CD4-positive, alpha-beta T cell (primary cell): ENCODE data around the gene VSTM2B. TPM values are rescaled to one million over a fixed set of nuclear protein-coding genes. Genes with fewer than 3 reads are reported as not detected.

Experiments
- ATAC-seq: fragments of 200-7000 bp; cut with Tn5 transposase; one replicate; pipeline ENCODE4 v1.10.0; 2022; ENCODE audit warnings: mild to moderate bottlenecking; ENCODE audit not compliant: poor library complexity
- CTCF ChIA-PET: fragments of 350-600 bp; sonication (Branson Sonifier 250); formaldehyde crosslinking; loops from one replicate; lab custom pipeline; 2021; ENCODE audit warnings: antibody characterized with exemption, inconsistent platforms; lab: Charles Lee
- POLR2A ChIA-PET: fragments of 350-600 bp; sonication (Branson Sonifier 250); formaldehyde crosslinking; loops from one replicate; lab custom pipeline; 2021; ENCODE audit warnings: antibody characterized with exemption, inconsistent platforms; lab: Charles Lee
- DNase-seq, 14 experiments: peaks; one replicate each; pipeline ENCODE4 v3.0.0-alpha.2; 2013 to 2020; ENCODE audit warnings: mixed read lengths in 2 of 14
- H3K27ac ChIP-seq, 2 donors: one replicate each; pipeline versions ENCODE4 v1.5.1 to v1.7.0; 2013; ENCODE audit warnings: low read length in 2 of 2, low read depth in 1 of 2, mild to moderate bottlenecking in 1 of 2
- H3K27me3 ChIP-seq, 2 experiments: 1 replicate in 1 of 2; 2 replicates in 1 of 2; pipeline versions ENCODE4 v1.6.1 to v1.7.0; 2013; ENCODE audit warnings: low read length in 2 of 2, control low read depth in 1 of 2, mild to moderate bottlenecking in 1 of 2, moderate library complexity in 1 of 2; ENCODE audit not compliant: insufficient read depth in 2 of 2, control insufficient read depth in 1 of 2
- H3K36me3 ChIP-seq: one replicate; pipeline ENCODE4 v1.6.1; 2013; ENCODE audit warnings: low read length, control low read depth; ENCODE audit not compliant: insufficient read depth
- H3K4me1 ChIP-seq: one replicate; pipeline ENCODE4 v1.6.1; 2013; ENCODE audit warnings: low read length, control low read depth; ENCODE audit not compliant: insufficient read depth
- H3K4me3 ChIP-seq: one replicate; pipeline ENCODE4 v1.5.1; 2013; ENCODE audit warnings: mild to moderate bottlenecking, low read length, moderate library complexity
- H3K9me3 ChIP-seq, 2 experiments: 1 replicate in 1 of 2; 2 replicates in 1 of 2; pipeline versions ENCODE4 v1.6.1 to v1.7.0; 2013; ENCODE audit warnings: low read length in 2 of 2, mild to moderate bottlenecking in 2 of 2, control low read depth in 1 of 2, moderate library complexity in 1 of 2; ENCODE audit not compliant: control insufficient read depth in 1 of 2, insufficient read depth in 1 of 2
- H3K27ac Mint-ChIP-seq: one replicate; pipeline ENCODE4 v1.8.0; 2020; ENCODE audit warnings: mixed read lengths
- H3K27me3 Mint-ChIP-seq: one replicate; pipeline ENCODE4 v1.8.0; 2021; ENCODE audit warnings: mixed read lengths
- H3K36me3 Mint-ChIP-seq: one replicate; pipeline ENCODE4 v1.8.0; 2021; ENCODE audit warnings: low read depth, mixed read lengths
- H3K4me1 Mint-ChIP-seq: one replicate; pipeline ENCODE4 v1.8.0; 2021; ENCODE audit warnings: low read depth, mixed read lengths
- H3K4me3 Mint-ChIP-seq: one replicate; pipeline ENCODE4 v1.8.0; 2020; ENCODE audit warnings: mild to moderate bottlenecking, mixed read lengths
- H3K9me3 Mint-ChIP-seq: one replicate; pipeline ENCODE4 v1.8.0; 2020; ENCODE audit warnings: mixed read lengths
- intact Hi-C, 2 experiments: fragments of 100-400 bp; cut with DNase I in 1 of 2; cut with micrococcal nuclease in 1 of 2; formaldehyde crosslinking; loops; one replicate each; pipeline versions ENCODE4 v1.15.1 to v1.9.0; 2023 to 2025; cut with DNase I, micrococcal nuclease
- total RNA-seq, 174 experiments: library from RNA in 2 of 174; stranded (reverse) in 2 of 174; gene quantifications; one replicate each; pipeline ENCODE4 v1.2.3 and lab custom pipeline; 2021 to 2026
- TF ChIP-seq, protein P1 (sequence below): fragments of 200-600 bp; IDR thresholded peaks from one replicate; pipeline ENCODE4 v1.8.0; 2022; ENCODE audit warnings: antibody characterized with exemption, mild to moderate bottlenecking

VSTM2B gene
- total RNA-seq, 2 experiments from 2014 or later = not detected

DNA sequence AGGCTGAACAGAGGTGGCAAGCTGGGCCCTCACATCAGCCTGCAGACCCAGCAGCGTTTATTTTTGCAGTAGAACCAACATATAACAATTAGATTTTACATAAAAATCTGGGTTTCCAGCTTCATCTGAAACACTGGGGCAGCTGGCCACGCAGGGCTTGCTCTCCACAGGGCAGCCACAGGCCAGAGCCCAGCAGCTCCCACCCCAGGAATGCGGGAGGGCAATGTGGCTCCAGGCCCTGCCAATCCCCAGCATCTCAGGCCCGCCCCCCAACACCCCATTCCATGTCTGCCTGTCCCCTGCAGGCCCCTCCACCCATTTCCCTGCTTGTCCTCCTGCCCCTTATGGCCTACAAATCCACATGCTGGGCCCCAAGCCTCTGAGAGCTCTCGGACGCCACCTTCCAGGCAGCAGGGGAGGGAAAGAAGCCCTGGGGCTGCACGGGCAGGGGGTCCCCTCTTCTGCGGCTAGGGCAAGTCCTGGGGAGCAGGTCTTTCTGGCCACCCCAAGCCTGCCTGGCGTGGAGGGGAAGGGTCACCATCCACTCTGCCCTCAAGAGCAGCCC is 15.0 kb upstream of the VSTM2B start:
- intact Hi-C loops = no loop called here
- DNase-seq = no peak
- no peak for ATAC-seq

DNA sequence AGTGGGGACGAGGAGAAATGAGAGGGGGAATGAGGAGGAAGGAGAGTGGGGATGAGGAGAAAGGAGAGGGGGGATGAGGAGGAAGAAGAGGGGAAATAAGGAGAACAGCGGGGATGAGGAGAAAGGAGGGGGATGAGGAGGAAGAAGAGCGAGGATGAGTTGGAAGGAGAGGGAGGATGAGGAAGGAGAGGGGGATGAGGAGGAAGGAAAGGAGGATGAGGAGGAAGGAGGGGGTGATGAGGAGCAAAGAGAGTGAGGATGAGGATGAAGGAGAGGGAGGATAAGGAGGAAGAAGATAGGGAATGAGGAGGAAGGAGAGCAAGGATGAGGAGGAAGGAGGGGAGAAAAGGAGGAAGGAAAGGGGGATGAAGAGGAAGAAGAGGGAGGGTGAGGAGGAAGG is 14.0 kb upstream of the VSTM2B start:
- ChIA-PET POLR2A (no interaction called here), CTCF (no interaction called here)
- intact Hi-C loops = no loop called here
- Histone ChIP-seq H3K36me3 (no peaks in the 10 kb centered on the region), H3K27ac (no peak overlapping the region), H3K9me3 (peaks cover 0 to 23% of the 10 kb centered on the region in 2 experiments), H3K27me3 (peaks cover 17 to 38% of the 10 kb centered on the region in 2 experiments), H3K4me3 (no peak overlapping the region), H3K4me1 (no peaks in the 10 kb centered on the region)
- TF ChIP-seq, protein P1, sequence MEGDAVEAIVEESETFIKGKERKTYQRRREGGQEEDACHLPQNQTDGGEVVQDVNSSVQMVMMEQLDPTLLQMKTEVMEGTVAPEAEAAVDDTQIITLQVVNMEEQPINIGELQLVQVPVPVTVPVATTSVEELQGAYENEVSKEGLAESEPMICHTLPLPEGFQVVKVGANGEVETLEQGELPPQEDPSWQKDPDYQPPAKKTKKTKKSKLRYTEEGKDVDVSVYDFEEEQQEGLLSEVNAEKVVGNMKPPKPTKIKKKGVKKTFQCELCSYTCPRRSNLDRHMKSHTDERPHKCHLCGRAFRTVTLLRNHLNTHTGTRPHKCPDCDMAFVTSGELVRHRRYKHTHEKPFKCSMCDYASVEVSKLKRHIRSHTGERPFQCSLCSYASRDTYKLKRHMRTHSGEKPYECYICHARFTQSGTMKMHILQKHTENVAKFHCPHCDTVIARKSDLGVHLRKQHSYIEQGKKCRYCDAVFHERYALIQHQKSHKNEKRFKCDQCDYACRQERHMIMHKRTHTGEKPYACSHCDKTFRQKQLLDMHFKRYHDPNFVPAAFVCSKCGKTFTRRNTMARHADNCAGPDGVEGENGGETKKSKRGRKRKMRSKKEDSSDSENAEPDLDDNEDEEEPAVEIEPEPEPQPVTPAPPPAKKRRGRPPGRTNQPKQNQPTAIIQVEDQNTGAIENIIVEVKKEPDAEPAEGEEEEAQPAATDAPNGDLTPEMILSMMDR = no peak
- no peak for DNase-seq
- no peaks in the 10 kb centered on the region for H3K4me1 Mint-ChIP-seq
- no peaks in the 10 kb centered on the region for H3K9me3 Mint-ChIP-seq
- ATAC-seq = no peak
- no peaks in the 10 kb centered on the region for H3K36me3 Mint-ChIP-seq
- peaks cover 35% of the 10 kb centered on the region for H3K27me3 Mint-ChIP-seq
- H3K27ac Mint-ChIP-seq = no peak overlapping the region
- no peak overlapping the region for H3K4me3 Mint-ChIP-seq

More for the DNA sequence above, 15.0 kb upstream of the VSTM2B start:
- Histone ChIP-seq H3K36me3 (no peaks in the 10 kb centered on the region), H3K9me3 (peaks cover 0 to 21% of the 10 kb centered on the region in 2 experiments), H3K4me1 (no peaks in the 10 kb centered on the region), H3K27me3 (peaks cover 17 to 38% of the 10 kb centered on the region in 2 experiments), H3K4me3 (no peak overlapping the region), H3K27ac (no peak overlapping the region)
- peaks cover 35% of the 10 kb centered on the region for H3K27me3 Mint-ChIP-seq
- no peaks in the 10 kb centered on the region for H3K4me1 Mint-ChIP-seq
- H3K36me3 Mint-ChIP-seq = no peaks in the 10 kb centered on the region
- ChIA-PET CTCF (no interaction called here), POLR2A (no interaction called here)
- H3K4me3 Mint-ChIP-seq = no peak overlapping the region
- no peaks in the 10 kb centered on the region for H3K9me3 Mint-ChIP-seq
- TF ChIP-seq, protein P1 = no peak
- no peak overlapping the region for H3K27ac Mint-ChIP-seq

DNA sequence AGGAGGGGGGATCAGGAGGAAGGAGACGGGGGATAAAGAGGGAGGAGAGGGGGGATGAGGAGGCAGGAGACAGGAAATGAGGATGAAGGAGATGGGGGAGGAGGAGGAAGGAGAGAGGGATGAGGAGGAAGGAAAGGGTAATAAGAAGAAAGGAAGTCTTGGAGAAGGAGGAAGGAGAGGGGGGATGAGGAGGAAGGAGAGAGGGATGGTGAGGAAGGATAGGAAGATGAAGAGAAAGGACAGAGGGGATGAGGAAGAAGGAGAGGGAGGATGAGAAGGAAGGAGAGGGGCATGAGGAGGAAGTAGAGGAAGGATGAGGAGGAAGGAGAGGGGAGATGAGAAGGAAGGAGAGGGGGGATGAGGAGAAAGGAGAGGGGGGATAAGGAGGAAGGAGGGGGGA is 13.0 kb upstream of the VSTM2B start:
- Histone ChIP-seq H3K36me3 (no peaks in the 10 kb centered on the region), H3K9me3 (peaks cover 0 to 18% of the 10 kb centered on the region in 2 experiments), H3K27me3 (peaks cover 17 to 38% of the 10 kb centered on the region in 2 experiments), H3K27ac (no peak overlapping the region), H3K4me1 (no peaks in the 10 kb centered on the region), H3K4me3 (no peak overlapping the region)
- Mint-ChIP-seq H3K4me3 (no peak overlapping the region), H3K4me1 (no peaks in the 10 kb centered on the region), H3K27ac (no peak overlapping the region), H3K27me3 (peaks cover 29% of the 10 kb centered on the region), H3K9me3 (no peaks in the 10 kb centered on the region), H3K36me3 (no peaks in the 10 kb centered on the region)
- TF ChIP-seq, protein P1 = no peak
- no peak for DNase-seq
- ATAC-seq = no peak
- intact Hi-C loops = no loop called here
- CTCF ChIA-PET = no interaction called here
- POLR2A ChIA-PET = no interaction called here
